HG02798 (cell line): ENCODE results near the gene ADRA2B.

ENCODE experiments used
- ATAC-seq: cut with Tn5 transposase; IDR thresholded peaks from one replicate; pipeline ENCODE4 v1.9.1; 2021; ENCODE audit warnings: mild to moderate bottlenecking; ENCODE audit not compliant: unreplicated experiment, poor library complexity

The ADRA2B gene

DNA sequence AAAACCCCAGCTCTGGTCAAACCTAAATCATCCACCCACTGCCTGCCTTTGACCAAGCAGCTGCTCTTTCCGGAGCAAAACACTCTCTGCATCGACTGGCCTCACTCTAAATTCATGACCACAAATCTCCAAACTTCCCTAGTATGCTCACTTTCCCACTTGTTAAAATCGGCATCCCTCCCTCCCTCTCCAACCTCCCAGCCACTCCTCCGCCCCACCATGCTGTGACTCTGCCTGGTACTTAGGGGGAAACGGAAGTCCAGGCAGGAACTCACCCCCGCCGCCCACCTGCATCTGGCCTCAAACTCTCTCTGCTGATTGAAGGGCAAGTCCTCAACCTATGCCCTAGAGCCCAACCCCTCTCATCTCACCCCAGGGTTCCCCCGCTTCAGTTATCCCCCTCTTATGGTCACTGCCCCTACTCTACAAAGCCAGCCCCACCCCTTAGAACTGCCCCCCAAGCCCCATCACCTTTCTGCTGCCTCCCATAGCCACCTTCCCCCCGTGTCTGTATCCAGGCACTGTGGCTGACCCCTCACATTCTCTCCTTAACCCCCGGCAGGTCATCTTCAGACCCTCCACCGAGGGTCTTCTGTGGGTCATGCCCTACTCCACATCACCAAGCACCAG, 3.8 kb upstream of the ADRA2B start:
- no peak for ATAC-seq

DNA sequence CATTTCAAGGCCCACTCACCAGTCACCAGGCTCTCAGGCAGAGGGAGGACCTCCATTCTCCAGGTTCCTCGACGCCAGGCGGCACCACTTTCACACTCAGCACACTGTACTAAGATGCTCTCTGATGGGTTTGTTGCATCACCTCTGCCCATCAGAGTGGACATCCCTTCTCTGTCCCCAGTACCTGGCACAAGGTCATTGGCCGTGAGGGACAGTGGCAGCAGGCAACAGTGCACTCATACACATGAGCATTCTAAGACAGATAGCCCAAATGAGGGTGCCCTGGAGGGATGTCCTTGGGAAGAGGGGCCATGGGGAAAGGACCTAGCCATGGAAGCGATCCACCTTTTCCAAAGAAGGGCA, 3.0 kb upstream of the ADRA2B start:
- no peak for ATAC-seq

DNA sequence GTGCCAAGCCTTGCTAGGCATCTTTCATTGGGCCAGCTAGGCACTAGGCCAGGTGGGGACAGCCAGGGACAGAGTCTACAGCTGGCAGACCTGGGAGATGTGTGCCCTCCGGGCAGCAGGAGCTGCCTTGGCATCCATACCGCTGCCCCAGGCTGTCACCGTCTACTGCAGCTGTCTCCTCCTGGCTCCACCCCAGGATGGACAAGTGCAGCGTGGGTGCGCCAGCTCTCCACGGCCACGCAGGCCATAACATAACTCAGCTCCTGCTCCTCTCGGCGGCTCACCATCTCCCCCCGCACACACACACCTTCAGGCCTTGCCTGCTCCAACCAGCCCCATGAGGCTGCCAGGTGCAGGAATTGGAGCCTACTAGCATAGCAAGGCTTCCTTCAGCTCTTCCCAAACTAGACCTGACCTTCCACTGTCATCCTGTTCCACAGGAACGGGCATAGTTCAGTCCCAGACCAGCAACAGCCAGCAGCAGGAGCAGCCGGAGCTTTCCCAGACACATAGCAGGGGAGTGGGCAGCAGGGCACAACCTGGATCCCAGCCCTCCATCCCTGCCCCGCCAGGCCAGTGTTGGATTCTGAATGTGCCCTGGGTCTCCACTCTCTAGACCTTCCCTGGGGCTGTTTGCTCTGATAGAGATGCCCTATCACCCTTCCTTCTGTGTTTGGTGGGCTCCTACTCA, 2.5 kb upstream of the ADRA2B start:
- no peak for ATAC-seq

DNA sequence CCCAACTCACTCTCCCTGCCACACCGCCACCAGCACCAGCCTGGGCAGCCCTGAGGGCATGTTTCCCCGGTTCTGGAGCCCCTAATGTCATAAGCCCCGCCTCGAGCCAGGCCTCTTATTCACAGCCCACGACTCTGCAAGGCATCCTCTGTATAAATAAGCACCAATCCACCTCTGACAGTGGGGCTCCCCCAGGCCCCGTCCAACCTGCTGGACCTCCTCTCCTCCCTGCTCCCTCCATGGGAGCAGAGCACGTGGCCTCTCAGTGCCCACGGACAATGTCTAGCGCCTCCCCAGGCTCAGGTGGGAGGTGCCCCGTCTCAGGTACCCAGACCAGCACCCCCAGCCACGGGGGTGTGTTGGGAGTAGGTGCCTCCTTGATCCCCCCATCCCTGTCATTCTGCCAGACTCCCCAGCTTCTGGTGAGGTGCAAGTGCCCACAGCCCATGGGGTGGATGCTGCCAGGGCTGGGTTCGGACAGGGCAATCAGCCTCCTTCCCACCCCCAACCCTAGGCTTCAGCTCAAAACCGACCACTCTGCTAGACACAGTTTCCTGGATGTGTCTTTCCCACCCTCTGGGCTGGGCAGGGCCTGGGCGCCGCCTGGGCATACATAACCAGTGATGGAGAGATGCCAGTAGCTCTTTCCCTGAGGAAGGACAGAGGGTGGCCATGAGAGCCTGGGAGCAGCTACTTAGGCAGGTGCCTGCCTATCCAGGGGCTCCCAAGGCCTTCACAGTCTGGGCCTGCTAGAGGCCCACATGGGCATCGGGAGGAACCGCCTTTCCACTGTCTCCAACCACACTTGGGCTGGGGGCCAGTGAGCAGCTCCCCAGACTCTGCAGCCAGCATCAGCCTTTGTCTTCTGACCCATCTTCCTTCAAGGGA, 1.6 kb upstream of the ADRA2B start:
- ATAC-seq = no peak

DNA sequence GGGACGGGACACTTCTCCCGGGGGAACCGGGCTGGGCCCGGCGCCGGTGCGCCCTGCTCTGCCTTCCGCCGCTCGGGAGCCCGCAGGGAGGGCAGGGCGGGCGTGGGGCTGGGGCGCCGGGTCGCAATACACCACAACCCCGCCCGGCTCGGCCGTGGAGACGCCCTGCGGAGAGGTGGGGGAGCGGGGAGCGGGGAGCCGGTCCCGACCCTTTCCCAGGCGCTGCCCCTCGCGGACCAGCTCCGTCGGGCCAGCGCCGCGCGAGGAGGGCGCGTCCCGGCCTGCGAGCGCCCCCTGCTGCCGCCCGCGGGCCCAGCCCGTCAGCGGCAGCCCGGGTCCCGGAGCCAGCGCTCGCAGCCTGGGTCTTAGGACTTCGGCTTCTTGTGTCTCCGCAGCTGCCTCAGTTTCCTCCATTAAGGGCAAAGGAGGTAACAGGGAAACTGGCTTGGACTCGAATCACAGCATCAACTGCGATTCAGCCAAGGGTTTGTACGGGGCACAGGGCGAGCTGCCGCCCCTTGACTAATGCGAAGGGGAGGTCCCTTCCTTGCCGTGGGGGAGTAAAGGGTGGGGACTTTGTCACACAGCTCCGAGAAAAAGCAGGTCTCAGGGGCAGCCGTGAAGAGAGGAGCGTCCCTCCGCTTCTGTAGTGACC, 635 bp upstream of the ADRA2B start:
- ATAC-seq = peak; percentile 73

DNA sequence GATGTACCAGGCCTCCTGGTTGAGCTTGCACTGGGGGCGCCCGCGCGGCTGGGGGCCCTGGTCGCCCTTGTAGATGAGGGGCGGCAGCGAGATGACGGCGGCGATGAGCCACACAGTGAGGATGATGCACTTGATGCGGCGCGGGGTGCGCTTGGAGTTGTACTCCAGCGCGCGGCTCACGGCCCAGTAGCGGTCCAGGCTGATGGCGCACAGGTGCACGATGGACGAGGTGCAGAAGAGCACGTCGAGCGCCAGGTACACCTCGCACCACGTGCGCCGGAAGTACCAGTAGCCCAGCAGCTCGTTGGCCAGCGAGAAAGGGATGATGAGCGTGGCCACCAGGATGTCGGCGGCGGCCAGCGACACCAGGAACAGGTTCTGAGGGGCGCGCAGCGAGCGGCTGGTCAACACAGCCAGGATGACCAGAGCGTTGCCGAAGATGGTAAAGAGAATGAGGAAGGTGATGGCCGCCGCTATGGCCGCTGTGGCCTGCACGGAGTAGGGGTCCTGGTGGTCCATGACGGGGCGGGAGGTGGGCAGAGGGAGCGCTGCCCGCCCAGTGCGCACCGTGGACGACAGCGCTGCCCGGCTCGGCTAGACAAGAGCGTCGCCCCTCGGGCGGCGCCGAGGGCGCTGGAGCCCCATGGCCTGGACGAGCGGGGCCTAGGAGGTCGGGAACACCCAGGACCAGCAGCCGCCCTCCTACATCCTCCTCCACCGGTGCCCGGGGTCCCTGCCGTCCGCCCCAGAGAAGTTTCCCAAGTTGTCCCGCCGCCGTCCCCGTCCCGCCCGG, 544 bp downstream of the ADRA2B start:
- ATAC-seq = no peak

DNA sequence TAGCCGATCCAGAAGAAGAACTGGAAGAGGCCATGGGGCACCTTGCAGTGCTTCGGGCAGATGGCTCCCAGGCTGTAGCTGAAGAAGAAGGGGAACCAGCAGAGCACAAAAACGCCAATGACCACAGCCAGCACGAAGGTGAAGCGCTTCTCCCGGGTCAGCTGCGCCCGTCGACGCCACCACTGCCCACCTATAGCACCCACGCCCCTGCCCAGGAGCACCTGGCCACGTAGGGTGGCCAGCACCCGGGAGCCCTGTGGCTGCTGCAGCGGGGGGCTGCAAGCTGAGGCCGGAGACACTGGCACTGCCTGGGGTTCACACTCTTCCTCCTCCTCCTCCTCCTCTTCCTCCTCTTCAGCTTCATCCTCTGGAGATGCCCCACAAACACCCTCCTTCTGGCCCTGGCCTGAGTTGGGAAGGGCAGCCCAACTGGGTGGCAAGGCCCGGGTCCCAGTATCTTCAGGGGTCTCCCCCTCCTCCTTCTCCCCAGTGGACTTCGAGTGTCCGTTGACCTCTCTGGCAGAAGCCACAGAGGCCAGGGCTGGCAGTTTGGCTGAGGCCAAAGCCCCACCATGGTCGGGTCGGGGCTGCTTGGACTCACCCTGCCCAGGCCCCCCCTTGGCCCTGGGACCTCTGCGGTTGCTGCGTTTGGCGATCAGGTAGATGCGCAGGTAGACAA, 1.3 kb downstream of the ADRA2B start:
- ATAC-seq = no peak

DNA sequence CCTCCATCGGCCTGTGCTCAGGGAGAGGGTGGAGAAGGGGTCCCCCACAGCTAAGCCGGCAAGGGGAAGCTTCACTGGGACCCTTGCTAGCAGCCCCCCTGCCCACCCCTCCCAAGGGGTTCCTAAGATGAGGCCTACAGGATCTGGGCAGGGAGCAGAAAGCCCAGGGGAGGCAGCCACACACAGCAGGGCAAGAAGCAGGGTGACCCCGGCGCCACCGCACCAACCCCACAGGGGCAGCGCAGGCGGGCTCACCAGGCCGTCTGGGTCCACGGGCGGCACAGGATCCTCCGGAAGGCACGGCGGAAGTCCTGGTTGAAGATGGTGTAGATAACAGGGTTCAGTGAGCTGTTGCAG, 1.8 kb downstream of the ADRA2B start:
- no peak for ATAC-seq

DNA sequence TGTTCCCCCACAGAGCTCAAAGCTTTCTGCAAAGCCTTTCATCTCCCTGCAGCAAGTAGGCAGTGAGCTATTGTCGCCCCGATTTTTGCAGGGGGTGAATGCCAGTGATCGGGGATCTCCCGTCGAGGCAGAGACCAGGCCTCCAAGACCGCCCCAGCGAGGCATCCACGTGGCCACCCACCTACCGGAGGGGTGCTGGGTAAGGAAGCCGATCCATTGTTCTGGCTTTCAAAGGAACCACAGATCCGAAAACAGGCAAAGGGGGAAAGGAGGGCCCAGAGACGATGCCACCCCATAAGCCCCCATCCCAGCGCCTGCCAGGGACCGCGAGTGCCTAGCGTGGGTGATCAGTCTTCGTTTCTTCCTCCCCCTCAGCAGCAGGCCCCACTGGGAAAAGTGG, 2.4 kb downstream of the ADRA2B start:
- ATAC-seq = no peak

DNA sequence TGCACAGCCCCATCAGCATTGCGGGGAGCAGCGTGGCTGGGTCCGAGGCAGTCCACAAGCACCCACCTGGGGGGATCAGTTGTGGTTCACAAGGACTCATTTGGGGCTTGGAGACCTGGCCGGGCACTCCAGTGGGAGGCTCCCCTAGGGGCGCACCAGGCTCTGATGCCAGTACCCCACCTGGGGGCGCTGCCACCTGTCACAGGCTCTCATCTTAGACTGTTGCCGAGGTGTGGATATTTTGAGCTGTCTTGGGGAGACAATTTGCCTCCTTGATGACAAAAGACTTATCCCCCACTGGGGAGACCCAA, 3.0 kb downstream of the ADRA2B start:
- ATAC-seq = no peak

DNA sequence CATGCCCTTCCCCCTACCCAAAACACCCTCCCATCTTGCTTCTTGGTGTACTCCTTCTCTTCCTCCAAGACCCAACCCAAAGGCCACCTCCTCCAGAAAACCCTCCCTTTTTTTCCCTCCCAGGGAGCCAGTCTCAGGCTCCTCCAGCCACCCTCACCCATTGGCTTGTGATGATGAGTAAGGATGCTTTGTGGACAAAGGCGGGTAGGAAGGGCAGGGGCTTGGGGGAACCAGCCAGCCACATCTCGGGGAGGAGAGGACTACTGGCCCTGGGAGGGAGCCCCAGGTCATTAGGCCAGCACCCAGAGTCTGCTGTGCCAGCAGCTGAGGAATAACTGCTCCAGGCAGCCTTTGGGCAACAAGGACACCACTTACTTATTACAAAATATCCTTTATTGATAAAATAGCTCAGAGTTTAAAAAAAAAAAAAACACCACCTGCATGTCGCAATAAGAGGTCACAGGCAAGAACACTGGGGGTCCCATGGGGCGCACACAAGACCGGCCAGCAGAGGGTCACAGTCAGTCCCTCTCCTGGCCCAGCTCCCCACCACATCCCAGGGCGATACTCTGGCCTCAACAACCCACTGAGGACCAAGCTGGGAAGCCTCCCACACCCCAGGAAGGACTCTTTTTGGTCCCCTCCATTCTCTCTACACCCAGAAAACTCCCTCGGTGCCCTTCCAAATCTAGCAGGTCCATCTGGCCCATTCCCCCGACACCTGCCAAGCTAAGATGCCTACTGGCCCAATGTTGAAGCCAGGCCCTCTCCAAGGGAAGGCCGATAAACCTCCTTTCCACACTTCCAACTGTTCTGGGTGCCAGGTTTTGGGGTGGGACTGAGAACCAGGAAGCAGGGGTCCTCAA, 3.6 kb downstream of the ADRA2B start:
- ATAC-seq = no peak

DNA sequence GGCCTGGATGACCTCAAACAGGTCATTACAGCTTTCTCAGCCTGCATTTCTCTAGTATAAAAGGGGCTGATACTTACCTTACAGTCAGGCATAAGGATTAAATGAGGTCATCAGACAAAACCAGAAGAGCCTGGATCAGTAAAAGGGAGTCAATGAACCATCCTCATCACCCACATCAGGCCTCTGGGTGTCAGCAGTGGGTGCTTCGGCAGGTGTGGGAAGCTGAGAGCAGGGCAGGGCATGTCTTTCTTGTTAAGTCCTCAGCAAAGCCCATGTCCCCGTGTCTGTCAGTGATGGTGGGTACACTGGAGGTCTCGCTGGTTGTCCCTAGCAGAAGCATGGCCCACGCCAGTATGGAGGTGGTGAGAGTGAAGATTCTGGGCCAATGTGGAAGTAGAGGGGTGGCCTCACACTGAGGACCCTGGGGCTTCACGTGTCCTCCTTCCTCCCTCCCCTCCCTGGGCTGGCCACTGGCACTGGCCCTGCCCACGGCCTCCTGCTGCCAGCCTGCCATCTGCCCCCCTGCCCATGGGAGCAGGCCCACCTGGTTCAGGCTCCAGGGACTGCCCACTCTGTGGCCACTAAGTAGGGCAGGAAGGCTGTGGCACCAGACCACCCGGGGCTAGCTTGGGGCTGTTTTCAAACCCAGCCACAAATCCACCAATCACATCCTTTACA, 4.4 kb downstream of the ADRA2B start:
- no peak for ATAC-seq

DNA sequence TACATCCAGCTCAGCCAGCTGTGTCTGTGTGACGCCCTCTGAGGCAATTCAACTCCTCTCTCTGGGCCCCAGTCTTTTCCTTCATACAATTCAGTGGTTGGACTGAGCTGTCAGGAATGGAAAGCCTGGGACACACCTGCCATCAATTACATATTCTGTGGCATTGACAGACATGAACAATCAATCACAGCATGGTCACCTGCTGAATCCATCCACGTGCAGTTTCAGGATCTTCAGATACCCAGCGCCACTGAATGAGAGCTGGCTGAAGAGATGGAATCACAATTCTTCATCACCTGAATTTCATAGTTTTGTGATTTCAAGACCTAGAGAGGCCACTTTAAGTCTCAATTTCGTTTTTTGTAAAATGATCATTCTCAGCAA, 5.1 kb downstream of the ADRA2B start:
- no peak for ATAC-seq

DNA sequence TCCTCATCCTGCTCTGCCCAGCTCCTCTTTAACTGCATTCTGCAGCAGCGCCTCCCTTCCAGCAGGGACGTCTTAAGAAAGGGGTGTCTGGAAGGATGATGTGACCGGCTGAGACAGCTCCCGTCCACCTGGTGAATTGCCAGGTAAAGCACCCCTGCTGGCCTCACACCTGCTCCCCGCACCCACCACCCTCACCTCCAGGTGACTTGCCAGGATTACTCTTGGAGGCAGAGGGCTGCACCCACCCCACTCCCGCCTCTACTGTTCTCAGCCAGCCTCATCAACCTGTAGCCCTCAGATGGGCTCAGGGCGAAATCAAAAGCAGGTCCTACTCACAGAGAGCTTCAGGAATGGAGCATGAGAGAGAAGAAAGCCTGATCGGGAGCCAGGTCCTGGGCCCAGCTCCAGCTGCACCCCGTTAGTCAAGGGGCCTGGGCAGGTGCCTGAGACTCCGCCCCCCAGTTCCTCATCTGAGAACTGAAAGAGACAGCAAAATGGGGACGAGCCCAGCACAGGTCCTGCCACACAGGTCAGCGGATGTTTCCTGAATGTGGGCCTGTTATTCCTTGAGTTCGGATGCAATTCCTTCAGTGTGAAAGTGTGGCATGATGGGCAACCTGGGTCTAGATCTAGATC, 5.6 kb downstream of the ADRA2B start:
- ATAC-seq = no peak

DNA sequence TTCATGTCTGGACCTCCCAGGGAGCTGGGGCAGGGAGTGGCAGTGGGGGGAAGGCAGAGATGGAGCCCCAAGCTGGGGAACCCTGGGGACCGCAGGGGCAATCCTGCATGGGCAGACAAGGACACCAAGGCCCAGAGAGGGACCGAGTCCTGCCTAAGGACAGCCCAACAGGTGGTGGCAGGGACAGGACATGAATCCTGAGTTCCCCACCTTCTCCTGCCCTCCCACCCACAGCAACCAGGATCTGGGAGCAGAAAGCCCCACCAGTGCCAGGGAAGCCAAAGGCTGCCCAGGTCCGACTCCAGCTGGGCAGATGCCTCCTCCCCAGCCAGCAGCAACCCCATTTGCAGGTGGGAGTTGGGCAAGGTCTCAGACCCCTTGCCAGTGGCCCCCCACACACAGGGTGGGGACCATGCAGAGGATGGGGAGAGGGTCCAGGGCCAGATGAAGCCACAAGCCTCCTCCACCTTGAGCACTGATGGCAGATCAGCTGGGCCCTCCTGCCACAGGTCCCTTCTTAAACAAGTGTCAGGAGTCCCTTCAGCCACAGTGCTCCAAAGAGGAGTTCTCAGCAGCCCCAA, 6.3 kb downstream of the ADRA2B start:
- no peak for ATAC-seq

DNA sequence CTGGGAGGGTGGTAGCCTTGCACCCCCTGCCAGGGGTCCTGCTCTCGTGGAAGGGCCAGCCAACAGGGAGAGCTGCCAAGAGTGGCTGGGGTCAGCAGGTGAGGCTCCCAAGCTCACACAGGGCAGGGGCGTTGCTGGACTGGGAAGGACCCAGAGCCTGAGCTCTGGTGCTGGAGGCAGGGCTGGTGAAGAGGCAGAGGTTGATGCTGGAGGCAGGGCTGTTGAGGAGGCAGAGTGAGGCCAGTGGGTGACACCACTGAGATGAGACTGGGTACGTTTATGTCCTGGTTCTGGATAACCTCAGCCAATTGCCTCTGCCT, 7.0 kb downstream of the ADRA2B start:
- ATAC-seq = no peak

DNA sequence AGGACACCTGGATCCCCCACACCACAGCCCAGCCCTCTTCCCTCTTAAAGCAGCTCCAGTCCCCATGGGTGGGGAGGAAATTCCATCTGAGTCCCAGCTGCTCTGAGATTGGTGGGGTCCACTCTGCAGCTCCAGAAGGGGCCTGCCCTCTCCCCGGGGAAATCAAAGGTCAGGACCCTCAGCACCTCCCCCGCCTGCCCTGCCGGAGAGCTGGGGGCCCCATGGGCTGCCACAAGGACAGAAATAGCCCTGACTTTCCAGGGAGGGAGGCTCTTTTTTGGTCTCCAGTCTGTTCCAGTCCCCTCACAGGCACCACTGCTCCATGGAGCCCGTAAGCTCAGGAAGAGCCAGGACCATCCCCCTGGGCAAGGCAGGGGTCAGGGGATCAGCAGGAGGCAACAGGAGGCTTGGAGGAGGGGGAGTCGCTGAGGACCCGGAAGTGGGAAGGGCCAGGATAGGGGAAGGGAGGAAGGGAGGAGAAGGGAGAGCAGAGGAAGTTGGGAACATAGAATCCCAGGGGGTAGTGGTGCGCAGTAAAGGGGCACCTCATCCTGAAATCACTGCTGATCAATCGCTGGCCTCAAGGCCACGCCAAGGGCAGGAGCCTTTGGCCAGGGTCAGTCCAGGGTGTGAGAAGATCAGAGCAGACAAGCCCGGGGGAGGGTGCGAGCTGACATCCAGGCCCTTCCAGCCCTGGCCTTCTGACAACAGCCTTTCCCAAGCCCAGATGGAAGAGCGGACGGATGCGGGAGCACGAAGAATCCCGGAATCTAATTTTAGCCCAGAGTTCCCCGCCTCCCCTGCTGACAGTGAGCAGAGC, 7.6 kb downstream of the ADRA2B start:
- ATAC-seq = no peak
